Sigmoid colon (tissue), 4 donors: ENCODE measurements around the gene SDCCAG8.

Experiments
- CTCF ChIP-seq, 4 experiments: fragments of 450-650 bp in 3 of 4; fragments of 200-600 bp in 1 of 4; IDR thresholded peaks; one replicate each; pipeline ENCODE4 v1.5.1; 2016 to 2019; ENCODE audit warnings: antibody characterized with exemption in 4 of 4, mild to moderate bottlenecking in 3 of 4, moderate library complexity in 2 of 4
- POLR2A ChIP-seq, 2 donors: fragments of 450-650 bp; IDR thresholded peaks; one replicate each; pipeline ENCODE4 v1.6.1; 2016; ENCODE audit warnings: antibody characterized with exemption in 2 of 2, mild to moderate bottlenecking in 2 of 2, moderate library complexity in 2 of 2
- POLR2AphosphoS5 ChIP-seq, 4 donors: sonication (generic); formaldehyde crosslinking; IDR thresholded peaks; one replicate each; pipeline ENCODE4 v1.6.1; 2017; ENCODE audit warnings: antibody characterized with exemption in 4 of 4

- TF ChIP-seq POLR2A (IDR thresholded peaks at IDR 0.05) = no peak
- no peak for TF ChIP-seq CTCF (IDR thresholded peaks at IDR 0.05)
- no peak for TF ChIP-seq POLR2AphosphoS5 (IDR thresholded peaks at IDR 0.05)
Measured at GRCh38 chr1:243496806-243497205, 241.0 kb downstream of the SDCCAG8 start.
